GM23338 (cell line): ENCODE results near the gene BID. TPM values are rescaled to one million over a fixed set of nuclear protein-coding genes. Genes with fewer than 3 reads are reported as not detected.

Experiments
- ATAC-seq: fragments of 200-7000 bp; cut with Tn5 transposase; 3 replicates; pipeline ENCODE4 v1.9.1; 2020
- DNase-seq: peaks from one replicate; pipeline ENCODE4 v3.0.0-alpha.2; 2015; ENCODE audit warnings: low spot score
- H2AFZ ChIP-seq: fragments of 200-600 bp; sonication (generic); 2 replicates; pipeline ENCODE4 v1.8.0; 2016; ENCODE audit warnings: antibody characterized with exemption, mild to moderate bottlenecking, moderate library complexity
- H3F3A ChIP-seq: fragments of 200-600 bp; sonication (generic); replicated peaks from 2 replicates; pipeline ENCODE4 v1.8.0; 2017; ENCODE audit warnings: antibody characterized with exemption, mixed run types, low read depth
- H3K27ac ChIP-seq: fragments of 200-600 bp; sonication (generic); 2 replicates; pipeline ENCODE4 v1.6.1; 2016; ENCODE audit warnings: low read depth
- H3K27me3 ChIP-seq: fragments of 200-600 bp; sonication (generic); 2 replicates; pipeline ENCODE4 v1.8.0; 2016; ENCODE audit warnings: mild to moderate bottlenecking, mixed run types, moderate library complexity; ENCODE audit not compliant: insufficient read depth
- H3K36me3 ChIP-seq: fragments of 200-600 bp; sonication (generic); 2 replicates; pipeline ENCODE4 v1.8.0; 2016; ENCODE audit warnings: mild to moderate bottlenecking; ENCODE audit not compliant: insufficient read depth
- H3K4me1 ChIP-seq: fragments of 200-600 bp; sonication (generic); 2 replicates; pipeline ENCODE4 v1.8.0; 2016; ENCODE audit warnings: mild to moderate bottlenecking, moderate library complexity; ENCODE audit not compliant: insufficient read depth
- H3K4me2 ChIP-seq: fragments of 200-600 bp; sonication (generic); 2 replicates; pipeline ENCODE4 v1.7.1; 2017; ENCODE audit warnings: mixed run types
- H3K4me3 ChIP-seq: fragments of 200-600 bp; sonication (generic); 2 replicates; pipeline ENCODE4 v1.6.1; 2016; ENCODE audit warnings: mixed run types
- H3K79me2 ChIP-seq: fragments of 200-600 bp; sonication (generic); replicated peaks from 2 replicates; pipeline ENCODE4 v1.8.0; 2017; ENCODE audit warnings: mild to moderate bottlenecking; ENCODE audit not compliant: insufficient read depth
- H3K9me2 ChIP-seq: fragments of 200-600 bp; sonication (generic); 2 replicates; pipeline ENCODE4 v1.8.0; 2017; ENCODE audit not compliant: insufficient read depth
- H4K20me1 ChIP-seq: fragments of 200-600 bp; sonication (generic); replicated peaks from 2 replicates; pipeline ENCODE4 v1.8.0; 2017; ENCODE audit warnings: mild to moderate bottlenecking; ENCODE audit not compliant: insufficient read depth
- H3K27ac Mint-ChIP-seq: 2 replicates; pipeline ENCODE4 v1.8.0; 2020; ENCODE audit warnings: inconsistent platforms, mild to moderate bottlenecking, moderate library complexity, mixed read lengths
- H3K27me3 Mint-ChIP-seq: 3 replicates; pipeline ENCODE4 v1.8.0; 2022; ENCODE audit warnings: low read depth, mild to moderate bottlenecking, moderate library complexity, mixed read lengths, inconsistent platforms; ENCODE audit not compliant: insufficient read depth, poor library complexity
- H3K36me3 Mint-ChIP-seq: 3 replicates; pipeline ENCODE4 v1.8.0; 2021; ENCODE audit warnings: low read depth, mild to moderate bottlenecking, inconsistent platforms, moderate library complexity, mixed read lengths
- H3K4me1 Mint-ChIP-seq: 3 replicates; pipeline ENCODE4 v1.8.0; 2020; ENCODE audit warnings: mild to moderate bottlenecking, inconsistent platforms, mixed read lengths
- H3K4me3 Mint-ChIP-seq: 3 replicates; pipeline ENCODE4 v1.8.0; 2021; ENCODE audit warnings: moderate library complexity, mild to moderate bottlenecking, inconsistent platforms, mixed read lengths
- H3K9me3 Mint-ChIP-seq: 3 replicates; pipeline ENCODE4 v1.8.0; 2020; ENCODE audit warnings: moderate library complexity, mild to moderate bottlenecking, inconsistent platforms, mixed read lengths
- CREB1 ChIP-seq: fragments of 250-450 bp; sonication (Bioruptor Pico); IDR thresholded peaks from 2 replicates; pipeline ENCODE4 v1.5.0; 2020; ENCODE audit warnings: low read depth, mild to moderate bottlenecking, moderate library complexity
- EZH2 ChIP-seq: fragments of 200-600 bp; sonication (generic); IDR thresholded peaks from one replicate; pipeline ENCODE4 v1.8.0; 2017; ENCODE audit warnings: antibody characterized with exemption, mild to moderate bottlenecking, low read depth; ENCODE audit not compliant: unreplicated experiment
- JUNB ChIP-seq: IDR thresholded peaks from one replicate; pipeline ENCODE4 v1.6.1; 2016; ENCODE audit warnings: antibody characterized with exemption; ENCODE audit not compliant: unreplicated experiment
- NANOG ChIP-seq: IDR thresholded peaks from 2 replicates; pipeline ENCODE4 v1.6.1; 2016; ENCODE audit warnings: antibody characterized with exemption, borderline replicate concordance
- POLR2AphosphoS5 ChIP-seq: IDR thresholded peaks from 2 replicates; pipeline ENCODE4 v1.6.1; 2016; ENCODE audit warnings: antibody characterized with exemption, low read depth
- ZNF331 ChIP-seq: fragments of 250-450 bp; sonication (Bioruptor Pico); IDR thresholded peaks from 2 replicates; pipeline ENCODE4 v1.5.0; 2020; ENCODE audit warnings: low read depth, mild to moderate bottlenecking, moderate library complexity
- polyA plus RNA-seq: library from polyadenylated mRNA; unstranded; fragments of >200 nt; fragmentation: Nextera tagmentation; extraction: Ambion mirVana; gene quantifications from 2 replicates; pipeline ENCODE4 v1.2.1, GENCODE V29; 2016
- total RNA-seq: library from RNA; depleted of rRNA; stranded (reverse); fragments of >200 nt; shearing (Covaris generic); gene quantifications from 2 replicates; pipeline ENCODE4 v1.2.3, GENCODE V29; 2014
- TF ChIP-seq, protein P1 (sequence below): IDR thresholded peaks from one replicate; pipeline ENCODE4 v1.6.1; 2018; ENCODE audit warnings: antibody characterized with exemption; ENCODE audit not compliant: unreplicated experiment

Gene BID
- total and polyA plus RNA-seq, 2 experiments from 2014 or later: 65.1 to 125 TPM

DNA sequence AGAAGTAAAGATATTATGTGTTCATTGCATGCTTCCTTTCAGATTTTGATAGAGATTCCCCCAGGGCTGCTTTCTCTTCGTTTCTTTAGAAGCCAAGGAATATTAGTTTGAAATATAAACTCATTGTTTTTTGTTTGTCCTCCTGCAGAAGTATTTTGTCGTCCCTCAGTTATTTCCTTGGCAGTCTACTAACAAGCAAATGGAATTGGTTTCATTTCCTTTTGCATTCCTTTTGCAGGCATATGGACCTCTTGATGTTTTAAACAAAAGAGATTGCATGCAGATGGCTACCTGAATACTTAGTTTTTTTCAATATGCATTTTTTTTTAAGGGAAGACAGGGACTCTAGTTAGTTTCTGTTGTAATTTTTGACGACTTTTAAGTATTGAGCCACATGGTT lies 73.5 kb downstream of the BID start:
- no peak for ATAC-seq
- Mint-ChIP-seq H3K9me3 (no peaks in the 10 kb centered on the region), H3K27ac (peak overlapping the region; percentile 86), H3K4me3 (peak overlapping the region; percentile 54), H3K27me3 (no peaks in the 10 kb centered on the region), H3K4me1 (peaks cover 28% of the 10 kb centered on the region), H3K36me3 (peaks cover 17% of the 10 kb centered on the region; the same call in 2 of the 3 replicates)
- Histone ChIP-seq H3K9me2 (no peaks in the 10 kb centered on the region), H3K4me1 (peaks cover 15% of the 10 kb centered on the region), H3K79me2 (no peaks in the 10 kb centered on the region), H3K36me3 (0 out of 2 replicates have a peak, but pooled peaks cover 4% of the 10 kb centered on the region), H3K27me3 (no peaks in the 10 kb centered on the region), H3K4me3 (no peak overlapping the region), H4K20me1 (no peaks in the 10 kb centered on the region), H3K4me2 (peak overlapping the region; percentile 16), H3F3A (no peaks in the 10 kb centered on the region), H3K27ac (peak overlapping the region; percentile 45), H2AFZ (no peak overlapping the region)
- DNase-seq: peak; percentile 41
- no peak for TF ChIP-seq CREB1 (CRISPR knock-in tag)
- TF ChIP-seq, protein P1, sequence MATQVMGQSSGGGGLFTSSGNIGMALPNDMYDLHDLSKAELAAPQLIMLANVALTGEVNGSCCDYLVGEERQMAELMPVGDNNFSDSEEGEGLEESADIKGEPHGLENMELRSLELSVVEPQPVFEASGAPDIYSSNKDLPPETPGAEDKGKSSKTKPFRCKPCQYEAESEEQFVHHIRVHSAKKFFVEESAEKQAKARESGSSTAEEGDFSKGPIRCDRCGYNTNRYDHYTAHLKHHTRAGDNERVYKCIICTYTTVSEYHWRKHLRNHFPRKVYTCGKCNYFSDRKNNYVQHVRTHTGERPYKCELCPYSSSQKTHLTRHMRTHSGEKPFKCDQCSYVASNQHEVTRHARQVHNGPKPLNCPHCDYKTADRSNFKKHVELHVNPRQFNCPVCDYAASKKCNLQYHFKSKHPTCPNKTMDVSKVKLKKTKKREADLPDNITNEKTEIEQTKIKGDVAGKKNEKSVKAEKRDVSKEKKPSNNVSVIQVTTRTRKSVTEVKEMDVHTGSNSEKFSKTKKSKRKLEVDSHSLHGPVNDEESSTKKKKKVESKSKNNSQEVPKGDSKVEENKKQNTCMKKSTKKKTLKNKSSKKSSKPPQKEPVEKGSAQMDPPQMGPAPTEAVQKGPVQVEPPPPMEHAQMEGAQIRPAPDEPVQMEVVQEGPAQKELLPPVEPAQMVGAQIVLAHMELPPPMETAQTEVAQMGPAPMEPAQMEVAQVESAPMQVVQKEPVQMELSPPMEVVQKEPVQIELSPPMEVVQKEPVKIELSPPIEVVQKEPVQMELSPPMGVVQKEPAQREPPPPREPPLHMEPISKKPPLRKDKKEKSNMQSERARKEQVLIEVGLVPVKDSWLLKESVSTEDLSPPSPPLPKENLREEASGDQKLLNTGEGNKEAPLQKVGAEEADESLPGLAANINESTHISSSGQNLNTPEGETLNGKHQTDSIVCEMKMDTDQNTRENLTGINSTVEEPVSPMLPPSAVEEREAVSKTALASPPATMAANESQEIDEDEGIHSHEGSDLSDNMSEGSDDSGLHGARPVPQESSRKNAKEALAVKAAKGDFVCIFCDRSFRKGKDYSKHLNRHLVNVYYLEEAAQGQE: no peak

DNA sequence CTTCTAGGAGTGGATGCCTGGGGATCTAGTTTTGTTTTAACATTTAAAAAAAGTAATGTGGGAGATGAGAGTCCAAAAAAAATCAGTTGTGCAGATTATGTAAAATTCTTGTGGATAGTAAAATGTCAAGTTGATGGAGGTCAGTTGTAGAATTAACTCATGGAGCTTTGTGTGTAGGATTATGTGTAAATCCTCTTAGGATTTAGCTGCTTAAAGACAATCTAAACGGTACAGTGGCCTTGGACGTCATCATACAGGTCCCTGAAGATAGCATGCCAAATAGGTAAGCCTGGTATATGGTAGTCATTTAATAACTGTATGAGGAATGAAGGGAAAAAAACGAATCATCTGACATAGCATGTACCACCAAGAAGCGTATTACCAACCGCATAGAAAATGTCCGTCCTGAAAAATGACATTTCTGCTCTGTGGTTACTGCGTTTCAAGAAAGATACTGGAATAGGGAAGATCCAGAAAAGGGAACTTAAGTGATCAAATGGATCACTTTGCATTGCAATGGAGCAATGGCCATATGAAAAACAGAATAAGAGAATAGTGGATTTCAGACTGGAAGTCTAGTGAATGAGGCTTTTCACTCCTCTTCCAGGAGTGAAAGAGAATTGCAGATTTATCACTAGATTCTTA lies 74.5 kb downstream of the BID start:
- no peaks in the 10 kb centered on the region for H3K27me3 ChIP-seq
- peak overlapping the region; percentile 16; the same call in 1 of the 2 replicates for H3K4me2 ChIP-seq
- no peaks in the 10 kb centered on the region for H3F3A ChIP-seq
- H3K4me1 Mint-ChIP-seq: peaks cover 28% of the 10 kb centered on the region
- no peaks in the 10 kb centered on the region for H3K79me2 ChIP-seq
- ATAC-seq: no peak
- peaks cover 15% of the 10 kb centered on the region for H3K4me1 ChIP-seq
- H3K4me3 Mint-ChIP-seq: no peak overlapping the region
- H3K27ac ChIP-seq: no peak overlapping the region
- no peaks in the 10 kb centered on the region for H3K27me3 Mint-ChIP-seq
- DNase-seq: no peak
- H3K4me3 ChIP-seq: no peak overlapping the region
- 0 out of 2 replicates have a peak, but pooled peaks cover 4% of the 10 kb centered on the region for H3K36me3 ChIP-seq
- H3K9me3 Mint-ChIP-seq: no peaks in the 10 kb centered on the region
- no peaks in the 10 kb centered on the region for H3K9me2 ChIP-seq
- H3K36me3 Mint-ChIP-seq: peaks cover 11% of the 10 kb centered on the region; the same call in 2 of the 3 replicates
- no peaks in the 10 kb centered on the region for H4K20me1 ChIP-seq
- peak overlapping the region; percentile 36; the same call in 1 of the 2 replicates for H3K27ac Mint-ChIP-seq
- no peak overlapping the region for H2AFZ ChIP-seq
- TF ChIP-seq, protein P1: no peak
- TF ChIP-seq CREB1 (CRISPR knock-in tag): no peak
- TF ChIP-seq POLR2AphosphoS5: no peak
- no peak for TF ChIP-seq NANOG
- TF ChIP-seq ZNF331 (CRISPR knock-in tag): no peak
- no peak for TF ChIP-seq JUNB
- no peak for TF ChIP-seq EZH2
